ENCODE data around the gene COMMD2.

DNA sequence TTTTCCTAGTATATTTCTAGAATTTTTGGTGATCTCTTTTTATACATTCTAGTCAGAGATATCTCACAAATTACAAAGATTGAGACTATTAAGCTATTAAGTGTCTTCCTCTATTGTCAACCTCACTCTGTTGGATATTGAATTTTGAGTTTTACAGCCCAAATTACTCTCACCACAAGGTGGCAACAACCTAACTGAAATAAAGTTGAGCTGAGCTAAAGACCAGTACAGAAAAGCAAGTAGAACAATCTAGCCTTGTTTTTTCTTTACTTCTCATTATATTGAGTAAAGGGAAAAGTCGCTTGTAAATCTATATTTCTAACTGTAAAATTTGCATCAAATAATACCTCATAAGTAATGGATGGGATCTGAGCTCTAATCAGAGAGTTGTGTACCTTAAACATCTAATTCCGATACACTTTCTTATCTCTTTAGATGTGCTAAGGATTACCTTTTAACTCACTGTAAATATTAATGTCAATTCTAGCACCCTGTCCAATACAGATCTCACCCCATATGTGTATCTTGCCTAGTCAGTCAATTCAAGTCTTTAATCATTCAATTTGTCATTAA lies 13.6 kb upstream of the COMMD2 start:
- TF ChIP-seq, protein P1, sequence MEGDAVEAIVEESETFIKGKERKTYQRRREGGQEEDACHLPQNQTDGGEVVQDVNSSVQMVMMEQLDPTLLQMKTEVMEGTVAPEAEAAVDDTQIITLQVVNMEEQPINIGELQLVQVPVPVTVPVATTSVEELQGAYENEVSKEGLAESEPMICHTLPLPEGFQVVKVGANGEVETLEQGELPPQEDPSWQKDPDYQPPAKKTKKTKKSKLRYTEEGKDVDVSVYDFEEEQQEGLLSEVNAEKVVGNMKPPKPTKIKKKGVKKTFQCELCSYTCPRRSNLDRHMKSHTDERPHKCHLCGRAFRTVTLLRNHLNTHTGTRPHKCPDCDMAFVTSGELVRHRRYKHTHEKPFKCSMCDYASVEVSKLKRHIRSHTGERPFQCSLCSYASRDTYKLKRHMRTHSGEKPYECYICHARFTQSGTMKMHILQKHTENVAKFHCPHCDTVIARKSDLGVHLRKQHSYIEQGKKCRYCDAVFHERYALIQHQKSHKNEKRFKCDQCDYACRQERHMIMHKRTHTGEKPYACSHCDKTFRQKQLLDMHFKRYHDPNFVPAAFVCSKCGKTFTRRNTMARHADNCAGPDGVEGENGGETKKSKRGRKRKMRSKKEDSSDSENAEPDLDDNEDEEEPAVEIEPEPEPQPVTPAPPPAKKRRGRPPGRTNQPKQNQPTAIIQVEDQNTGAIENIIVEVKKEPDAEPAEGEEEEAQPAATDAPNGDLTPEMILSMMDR (IDR thresholded peaks at IDR 0.05): peak in 1 of 3 donors; percentile 32
- no peak for TF ChIP-seq POLR2A (IDR thresholded peaks at IDR 0.05)
